Loucy (cell line): Measurements from ENCODE around the gene PLCB3.

Experiments used
- CTCF ChIP-seq: fragments of 200-600 bp; sonication (generic); conservative IDR thresholded peaks from 2 replicates; pipeline ENCODE4 v1.5.1; 2014; ENCODE audit warnings: mild to moderate bottlenecking, antibody characterized with exemption, low read length
- EZH2phosphoT487 ChIP-seq: fragments of 200-600 bp; IDR thresholded peaks from 2 replicates; pipeline ENCODE4 v1.6.1; 2018; ENCODE audit warnings: antibody characterized with exemption, mild to moderate bottlenecking, moderate library complexity, borderline replicate concordance

GRCh38 chr11:64250415-64251015 lies 815 bp upstream of the PLCB3 start:
- no peak for TF ChIP-seq CTCF
- no peak for TF ChIP-seq EZH2phosphoT487
